ENCODE measurements around the gene SCTR. TPM values are rescaled to one million over a fixed set of nuclear protein-coding genes. Genes with fewer than 3 reads are reported as not detected.

SCTR gene
- total and polyA plus RNA-seq, 2 donors (not counting 1 experiment from before 2014, with no cell fraction given): not detected

DNA sequence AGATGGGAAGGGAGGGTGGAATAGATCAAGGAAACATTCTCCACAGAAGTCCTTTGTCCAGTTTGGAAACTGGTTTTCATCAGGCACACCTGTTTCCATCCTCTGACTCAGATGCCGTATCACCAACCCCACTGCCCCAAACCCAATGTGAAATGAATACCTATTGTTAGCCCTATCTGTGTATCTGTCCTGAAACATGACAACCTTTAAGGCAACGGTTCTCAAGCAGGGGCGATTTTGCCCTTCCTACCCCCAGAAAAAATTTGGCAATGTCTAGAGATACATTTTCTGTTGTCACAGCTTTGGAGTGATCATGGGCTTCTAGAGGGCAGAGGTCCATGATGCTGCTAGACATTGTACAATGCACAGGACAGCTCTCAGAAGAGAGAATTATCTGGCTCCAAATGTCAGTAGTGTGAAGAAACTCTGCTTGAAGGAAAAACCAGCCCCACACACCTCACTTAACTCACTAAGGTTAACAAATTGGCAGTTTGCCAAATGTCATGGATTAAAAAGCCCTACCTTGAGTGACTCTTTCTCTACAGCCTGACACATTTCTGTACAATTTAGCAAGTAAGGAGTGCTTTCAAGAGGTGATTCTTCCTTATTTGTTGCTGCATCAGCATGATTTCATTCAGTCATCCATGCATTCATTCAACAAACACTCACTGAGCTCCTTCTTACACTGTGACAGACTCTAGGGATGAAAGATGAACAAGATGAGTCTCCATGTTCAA is 3.4 kb downstream of the SCTR start:
- ChIA-PET POLR2A (no interaction called here), CTCF (no interaction called here)
- TF ChIP-seq, protein P1, sequence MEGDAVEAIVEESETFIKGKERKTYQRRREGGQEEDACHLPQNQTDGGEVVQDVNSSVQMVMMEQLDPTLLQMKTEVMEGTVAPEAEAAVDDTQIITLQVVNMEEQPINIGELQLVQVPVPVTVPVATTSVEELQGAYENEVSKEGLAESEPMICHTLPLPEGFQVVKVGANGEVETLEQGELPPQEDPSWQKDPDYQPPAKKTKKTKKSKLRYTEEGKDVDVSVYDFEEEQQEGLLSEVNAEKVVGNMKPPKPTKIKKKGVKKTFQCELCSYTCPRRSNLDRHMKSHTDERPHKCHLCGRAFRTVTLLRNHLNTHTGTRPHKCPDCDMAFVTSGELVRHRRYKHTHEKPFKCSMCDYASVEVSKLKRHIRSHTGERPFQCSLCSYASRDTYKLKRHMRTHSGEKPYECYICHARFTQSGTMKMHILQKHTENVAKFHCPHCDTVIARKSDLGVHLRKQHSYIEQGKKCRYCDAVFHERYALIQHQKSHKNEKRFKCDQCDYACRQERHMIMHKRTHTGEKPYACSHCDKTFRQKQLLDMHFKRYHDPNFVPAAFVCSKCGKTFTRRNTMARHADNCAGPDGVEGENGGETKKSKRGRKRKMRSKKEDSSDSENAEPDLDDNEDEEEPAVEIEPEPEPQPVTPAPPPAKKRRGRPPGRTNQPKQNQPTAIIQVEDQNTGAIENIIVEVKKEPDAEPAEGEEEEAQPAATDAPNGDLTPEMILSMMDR (IDR thresholded peaks at IDR 0.05): no peak
- TF ChIP-seq EZH2 (IDR thresholded peaks at IDR 0.05; ENCODE audit: borderline replicate concordance, insufficient read depth, low read depth, low read length, poor library complexity, severe bottlenecking): no peak
- H3K4me3 Mint-ChIP-seq: no peak overlapping the region
- H3K4me1 ChIP-seq (ENCODE audit: control insufficient read depth in 2 of 2, insufficient read depth in 2 of 2, low read length in 2 of 2): no peaks in the 10 kb centered on the region
- H3K9me3 Mint-ChIP-seq (ENCODE audit: insufficient read depth): no peaks in the 10 kb centered on the region
- no peaks in the 10 kb centered on the region for H3K79me2 ChIP-seq (ENCODE audit: control insufficient read depth, insufficient read depth, low read length)
- intact Hi-C loops (cut with micrococcal nuclease): no loop called here
- no peak overlapping the region for H2AFZ ChIP-seq (ENCODE audit: insufficient read depth, low read depth, low read length, poor library complexity, severe bottlenecking)
- H4K20me1 ChIP-seq (ENCODE audit: control insufficient read depth, insufficient read depth, low read length, poor library complexity, severe bottlenecking): no peaks in the 10 kb centered on the region
- H3K27me3 Mint-ChIP-seq: peaks cover 48% of the 10 kb centered on the region
- H3K9ac ChIP-seq (ENCODE audit: low read length): no peak overlapping the region
- H3K4me1 Mint-ChIP-seq: no peaks in the 10 kb centered on the region
- H3K36me3 ChIP-seq (replicated peaks in 1 of 2; ENCODE audit: control extremely low read depth in 1 of 2, control insufficient read depth in 1 of 2, extremely low read depth in 1 of 2, insufficient read depth in 2 of 2, low read length in 1 of 2): no peaks in the 10 kb centered on the region
- ATAC-seq (ENCODE audit: low read depth): no peak
- H3K27ac Mint-ChIP-seq: no peak overlapping the region
- no peak overlapping the region for H3K27ac ChIP-seq (ENCODE audit: low read length in 2 of 2)
- H3K4me2 ChIP-seq (replicated peaks; ENCODE audit: low read depth, low read length, poor library complexity, severe bottlenecking): no peak overlapping the region
- 100% methylated on average over 3 of the region's 3 CpGs for WGBS (ENCODE audit: insufficient coverage)
- H3K27me3 ChIP-seq (replicated peaks in 1 of 4; ENCODE audit: control extremely low read depth in 1 of 4, control insufficient read depth in 3 of 4, insufficient read depth in 4 of 4, low read length in 3 of 4): peaks cover 0 to 21% (median 11%) of the 10 kb centered on the region in 4 experiments
- H3K4me3 ChIP-seq (ENCODE audit: control extremely low read depth in 1 of 5, extremely low read depth in 1 of 5, insufficient read depth in 1 of 5, low read depth in 2 of 5, low read length in 4 of 5): no peak overlapping the region
- peaks cover 0 to 12% (median 0%) of the 10 kb centered on the region in 3 donors for H3K9me3 ChIP-seq (ENCODE audit: control extremely low read depth in 1 of 3, control insufficient read depth in 2 of 3, insufficient read depth in 1 of 3, low read length in 2 of 3)
- DNase-seq: no peak

GRCh38 chr2:119519057-119519408 is 5.2 kb downstream of the SCTR start:
- H3K27me3 ChIP-seq (replicated peaks in 1 of 4; ENCODE audit: control extremely low read depth in 1 of 4, control insufficient read depth in 3 of 4, insufficient read depth in 4 of 4, low read length in 3 of 4): peaks cover 0 to 13% (median 5%) of the 10 kb centered on the region in 4 experiments
- TF ChIP-seq EZH2 (IDR thresholded peaks at IDR 0.05; ENCODE audit: borderline replicate concordance, insufficient read depth, low read depth, low read length, poor library complexity, severe bottlenecking): no peak
- TF ChIP-seq, protein P1 (IDR thresholded peaks at IDR 0.05): no peak
- DNase-seq: no peak
- no peaks in the 10 kb centered on the region for H4K20me1 ChIP-seq (ENCODE audit: control insufficient read depth, insufficient read depth, low read length, poor library complexity, severe bottlenecking)
- WGBS (ENCODE audit: insufficient coverage): 91% methylated on average over 7 of the region's 10 CpGs
- no peak overlapping the region for H3K4me3 ChIP-seq (ENCODE audit: control extremely low read depth in 1 of 5, extremely low read depth in 1 of 5, insufficient read depth in 1 of 5, low read depth in 2 of 5, low read length in 4 of 5)
- no peaks in the 10 kb centered on the region for H3K4me1 ChIP-seq (ENCODE audit: control insufficient read depth in 2 of 2, insufficient read depth in 2 of 2, low read length in 2 of 2)
- no peaks in the 10 kb centered on the region for H3K79me2 ChIP-seq (ENCODE audit: control insufficient read depth, insufficient read depth, low read length)
- no peak overlapping the region for H3K9ac ChIP-seq (ENCODE audit: low read length)
- peaks cover 0 to 10% (median 0%) of the 10 kb centered on the region in 3 donors for H3K9me3 ChIP-seq (ENCODE audit: control extremely low read depth in 1 of 3, control insufficient read depth in 2 of 3, insufficient read depth in 1 of 3, low read length in 2 of 3)
- CTCF ChIA-PET: no interaction called here
- H3K4me2 ChIP-seq (replicated peaks; ENCODE audit: low read depth, low read length, poor library complexity, severe bottlenecking): no peak overlapping the region
- ATAC-seq (ENCODE audit: low read depth): no peak
- Mint-ChIP-seq H3K27me3 (peaks cover 47% of the 10 kb centered on the region), H3K4me3 (no peak overlapping the region), H3K27ac (no peak overlapping the region), H3K9me3 (ENCODE audit: insufficient read depth) (no peaks in the 10 kb centered on the region), H3K4me1 (no peaks in the 10 kb centered on the region)
- intact Hi-C loops (cut with micrococcal nuclease): no loop called here
- POLR2A ChIA-PET: no interaction called here
- H3K27ac ChIP-seq (ENCODE audit: low read length in 2 of 2): no peak overlapping the region
- no peaks in the 10 kb centered on the region for H3K36me3 ChIP-seq (replicated peaks in 1 of 2; ENCODE audit: control extremely low read depth in 1 of 2, control insufficient read depth in 1 of 2, extremely low read depth in 1 of 2, insufficient read depth in 2 of 2, low read length in 1 of 2)
- H2AFZ ChIP-seq (ENCODE audit: insufficient read depth, low read depth, low read length, poor library complexity, severe bottlenecking): no peak overlapping the region
